Muscle layer of duodenum (tissue), 2 donors: ENCODE measurements around the gene DDRGK1.

Source experiments
- H3K27ac ChIP-seq: one replicate; pipeline ENCODE4 v1.7.0; 2013; ENCODE audit warnings: mild to moderate bottlenecking, low read length
- H3K27me3 ChIP-seq: one replicate; pipeline ENCODE4 v1.7.0; 2013; ENCODE audit warnings: low read depth, mild to moderate bottlenecking, control low read depth, low read length
- H3K36me3 ChIP-seq, 2 donors: one replicate each; pipeline ENCODE4 v1.7.0; 2013; ENCODE audit warnings: low read length in 2 of 2, control low read depth in 1 of 2, mild to moderate bottlenecking in 1 of 2; ENCODE audit not compliant: insufficient read depth in 2 of 2, control insufficient read depth in 1 of 2
- H3K4me1 ChIP-seq, 2 donors: one replicate each; pipeline ENCODE4 v1.7.0; 2013; ENCODE audit warnings: low read length in 2 of 2, mild to moderate bottlenecking in 2 of 2, control low read depth in 1 of 2, moderate library complexity in 1 of 2; ENCODE audit not compliant: insufficient read depth in 2 of 2, control insufficient read depth in 1 of 2
- H3K4me3 ChIP-seq, 2 donors: one replicate each; pipeline ENCODE4 v1.7.0; 2013; ENCODE audit warnings: low read length in 2 of 2, low read depth in 1 of 2, mild to moderate bottlenecking in 1 of 2
- H3K9me3 ChIP-seq, 2 donors: one replicate each; pipeline ENCODE4 v1.7.0; 2013; ENCODE audit warnings: low read length in 2 of 2, control low read depth in 1 of 2, mild to moderate bottlenecking in 1 of 2; ENCODE audit not compliant: control insufficient read depth in 1 of 2
- donor health status: healthy.

DDRGK1 gene

DNA sequence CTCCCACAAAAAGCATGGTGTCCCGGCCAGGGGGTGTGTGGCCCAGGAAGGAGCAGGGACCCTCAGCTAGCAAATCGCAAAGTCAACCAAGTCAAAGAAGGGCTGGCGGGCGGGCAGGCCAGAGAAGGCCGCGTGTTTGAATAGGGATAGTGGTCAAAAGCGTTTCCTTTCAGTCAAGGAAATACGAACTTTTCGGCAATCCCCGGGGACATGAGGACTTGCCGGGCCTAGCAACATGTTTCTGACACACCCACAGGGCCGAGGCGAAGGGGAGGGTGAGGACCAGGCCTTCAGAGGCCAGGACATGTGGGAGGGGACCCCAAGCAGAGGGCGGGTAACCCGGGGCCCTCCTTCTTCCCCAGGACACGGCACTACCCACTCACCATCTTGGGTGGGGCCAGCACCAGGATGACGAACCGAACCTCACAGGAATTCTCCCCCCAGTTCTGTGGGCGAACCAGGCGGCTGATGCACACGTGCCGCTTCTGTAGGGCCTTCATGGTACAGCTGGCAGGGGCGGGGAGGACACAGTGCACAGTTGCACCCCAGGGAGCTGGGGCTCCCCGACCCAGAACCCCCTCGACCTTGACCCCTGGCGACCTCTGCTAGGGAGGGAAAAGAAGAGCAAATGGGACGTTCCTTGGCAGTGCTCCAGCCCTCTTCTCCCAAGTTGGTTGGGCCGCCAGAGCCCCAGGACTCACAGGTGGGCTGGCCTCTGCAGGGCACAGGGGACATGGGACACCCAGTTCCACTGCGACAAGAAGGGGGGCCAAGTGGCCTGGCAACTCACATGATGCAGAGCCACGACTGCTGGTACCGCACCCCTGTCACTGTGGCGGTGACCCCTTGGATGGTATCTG lies 28.9 kb upstream of the DDRGK1 start:
- H3K9me3 ChIP-seq: no peaks in the 10 kb centered on the region
- H3K4me1 ChIP-seq: peaks cover 0 to 8% of the 10 kb centered on the region in 2 donors
- no peak overlapping the region for H3K4me3 ChIP-seq
- H3K36me3 ChIP-seq: no peaks in the 10 kb centered on the region
- no peak overlapping the region for H3K27ac ChIP-seq
- peaks cover 24% of the 10 kb centered on the region for H3K27me3 ChIP-seq

DNA sequence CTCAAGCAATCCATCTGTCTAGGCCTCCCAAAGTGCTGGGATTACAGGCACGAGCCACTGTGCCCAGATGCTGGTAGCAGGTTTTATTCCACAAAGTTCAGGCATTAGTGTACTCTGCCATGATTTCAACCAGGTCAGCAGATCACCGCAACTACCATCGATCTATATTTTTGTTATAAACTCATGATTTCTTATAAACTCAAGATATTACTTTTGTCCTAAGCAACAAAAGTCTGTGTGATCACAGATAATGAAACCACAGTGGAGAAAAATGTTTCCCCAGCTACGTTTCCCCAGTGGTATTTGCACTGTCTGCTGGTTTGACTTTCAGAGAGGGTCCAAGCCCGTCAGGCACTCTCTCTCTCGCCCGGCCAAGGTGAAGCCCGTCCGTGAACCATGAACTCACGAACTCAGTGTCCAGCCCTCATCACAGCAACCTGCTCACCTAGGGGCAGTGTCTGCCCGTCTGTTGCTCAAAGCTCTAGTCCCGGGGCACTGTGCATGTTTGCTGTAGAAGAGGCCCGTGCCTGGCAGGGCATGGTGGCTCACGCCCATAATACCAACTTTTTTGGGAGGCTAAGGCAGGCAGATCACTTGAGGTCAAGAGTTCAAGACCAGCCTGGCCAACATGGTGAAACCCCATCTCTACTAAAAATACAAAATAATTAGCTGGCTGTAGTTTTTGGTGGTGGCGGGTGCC lies 27.6 kb upstream of the DDRGK1 start:
- Histone ChIP-seq H3K27ac (no peak overlapping the region), H3K36me3 (no peaks in the 10 kb centered on the region), H3K4me1 (no peaks in the 10 kb centered on the region), H3K4me3 (no peak overlapping the region), H3K9me3 (no peaks in the 10 kb centered on the region), H3K27me3 (peaks cover 11% of the 10 kb centered on the region)

DNA sequence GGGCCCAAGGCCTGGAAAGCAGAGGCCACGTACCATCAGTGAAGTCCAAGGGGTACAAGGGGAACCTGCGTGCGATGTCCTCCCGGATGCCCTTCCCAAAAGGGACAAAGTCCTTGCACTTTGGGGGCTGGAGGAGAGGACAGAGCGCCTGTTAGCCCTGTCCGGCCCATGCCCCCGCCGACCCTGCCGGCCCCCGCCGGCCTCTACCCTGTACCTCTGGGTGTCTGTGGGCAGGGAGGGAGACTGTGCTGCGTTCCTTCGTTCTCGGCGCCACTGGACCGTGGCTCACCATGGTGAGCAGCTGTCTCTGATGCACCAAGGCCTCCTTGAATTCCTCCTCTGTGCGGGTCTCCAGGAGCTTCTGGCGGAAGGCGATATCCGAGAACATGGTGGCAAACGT lies 26.6 kb upstream of the DDRGK1 start:
- no peaks in the 10 kb centered on the region for H3K9me3 ChIP-seq
- H3K4me3 ChIP-seq: no peak overlapping the region
- no peak overlapping the region for H3K27ac ChIP-seq
- peaks cover 6% of the 10 kb centered on the region for H3K27me3 ChIP-seq
- H3K4me1 ChIP-seq: no peaks in the 10 kb centered on the region
- no peaks in the 10 kb centered on the region for H3K36me3 ChIP-seq

DNA sequence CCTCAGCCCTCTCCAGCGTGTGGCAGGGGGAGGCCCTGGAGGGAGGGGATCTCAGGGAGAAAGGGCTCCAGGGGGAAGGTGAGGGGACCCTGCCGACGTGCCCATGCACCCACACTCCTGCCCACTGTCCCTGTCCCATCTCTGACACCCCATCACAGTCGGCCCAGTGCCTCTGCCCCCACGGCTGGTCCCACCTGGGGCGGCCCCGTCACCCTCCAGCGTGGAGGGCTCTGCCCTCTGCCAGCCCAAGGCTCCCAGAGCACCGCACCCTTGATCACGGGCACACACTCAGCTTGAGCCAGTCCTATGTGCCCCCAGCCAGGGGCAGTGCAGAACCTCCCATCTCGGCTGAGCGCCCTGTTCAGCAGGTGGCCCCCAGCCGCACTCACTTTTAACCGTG lies 25.3 kb upstream of the DDRGK1 start:
- Histone ChIP-seq H3K4me3 (no peak overlapping the region), H3K27ac (no peak overlapping the region), H3K4me1 (no peaks in the 10 kb centered on the region), H3K27me3 (no peaks in the 10 kb centered on the region), H3K9me3 (no peaks in the 10 kb centered on the region), H3K36me3 (no peaks in the 10 kb centered on the region)

DNA sequence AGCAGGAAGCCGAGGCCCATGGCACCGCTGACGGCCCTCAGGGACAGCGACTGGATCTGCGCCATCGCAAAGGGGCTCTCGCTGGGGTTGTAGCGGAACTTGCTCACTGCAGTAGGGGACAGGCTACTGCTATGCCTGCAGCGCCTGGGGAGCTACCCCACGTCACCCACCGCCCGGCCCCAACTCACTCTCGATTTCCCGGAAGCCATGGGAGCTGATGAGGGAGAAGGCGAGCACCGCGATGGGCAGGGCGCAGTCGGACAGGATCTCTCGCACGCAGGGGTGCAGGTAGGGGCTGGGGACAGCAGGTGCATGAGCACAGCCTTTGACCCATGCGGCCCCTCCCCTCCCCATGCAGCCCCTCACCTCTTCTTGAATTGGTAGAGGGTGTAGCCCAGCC lies 24.7 kb upstream of the DDRGK1 start:
- no peaks in the 10 kb centered on the region for H3K4me1 ChIP-seq
- H3K27ac ChIP-seq: no peak overlapping the region
- H3K27me3 ChIP-seq: no peaks in the 10 kb centered on the region
- no peak overlapping the region for H3K4me3 ChIP-seq
- peaks cover 0 to 2% of the 10 kb centered on the region in 2 donors for H3K36me3 ChIP-seq
- H3K9me3 ChIP-seq: no peaks in the 10 kb centered on the region

DNA sequence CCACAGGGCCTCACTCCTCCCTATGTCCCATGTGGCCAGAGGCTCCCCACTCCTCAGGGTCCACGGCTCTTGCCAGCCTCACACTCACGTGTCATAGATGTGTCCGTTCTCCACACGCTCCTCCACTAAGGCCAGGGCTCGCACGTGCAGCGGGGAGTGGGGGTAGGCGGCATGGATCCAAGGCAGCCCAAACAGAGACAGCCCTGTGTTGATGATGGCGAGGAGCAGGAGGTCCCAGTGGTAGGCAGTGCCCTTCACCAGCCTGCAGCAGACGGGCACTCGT lies 24.2 kb upstream of the DDRGK1 start:
- Histone ChIP-seq H3K27me3 (no peaks in the 10 kb centered on the region), H3K9me3 (no peaks in the 10 kb centered on the region), H3K4me1 (no peaks in the 10 kb centered on the region), H3K36me3 (peaks cover 0 to 6% of the 10 kb centered on the region in 2 donors), H3K4me3 (no peak overlapping the region), H3K27ac (no peak overlapping the region)

DNA sequence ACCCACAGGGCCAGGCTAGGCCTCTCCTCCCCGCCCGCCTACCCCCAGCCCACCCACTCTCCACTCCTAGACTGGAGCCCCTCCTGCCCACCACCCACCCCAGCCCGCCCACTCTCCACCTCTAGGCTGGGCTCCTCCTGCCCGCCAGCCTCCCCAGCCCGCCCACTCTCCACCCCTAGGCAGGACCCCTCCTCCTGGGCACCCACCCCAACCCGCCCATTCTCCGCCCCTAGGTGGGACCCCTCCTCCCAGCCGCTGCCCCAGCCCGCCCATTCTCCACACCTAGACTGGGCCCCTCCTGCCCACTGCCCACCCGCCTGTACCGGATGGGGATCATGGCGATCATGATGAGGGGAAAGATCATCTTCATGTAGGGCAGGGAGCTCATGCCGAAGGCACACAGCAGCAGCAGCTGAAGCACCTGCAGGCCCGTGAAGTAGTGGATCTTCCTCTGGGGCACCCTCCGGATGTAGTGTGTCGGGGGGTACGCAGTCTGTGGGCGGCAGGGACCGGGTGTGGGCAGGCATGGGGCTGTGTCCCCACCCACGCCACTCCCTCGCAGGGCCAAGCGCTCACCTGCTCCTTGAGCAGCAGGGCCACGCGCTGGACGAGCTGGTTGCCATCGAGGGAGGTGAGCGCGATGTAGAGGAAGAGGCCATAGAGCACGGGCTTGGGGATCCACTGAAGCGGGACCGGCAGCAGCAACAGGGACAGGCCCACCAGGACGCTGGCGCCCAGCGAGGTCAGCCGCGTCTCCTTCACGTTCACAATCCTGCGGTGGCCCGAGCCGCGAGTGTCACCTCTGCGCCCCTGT lies 23.7 kb upstream of the DDRGK1 start:
- Histone ChIP-seq H3K27me3 (no peaks in the 10 kb centered on the region), H3K4me1 (no peaks in the 10 kb centered on the region), H3K4me3 (no peak overlapping the region), H3K27ac (no peak overlapping the region), H3K9me3 (no peaks in the 10 kb centered on the region), H3K36me3 (peaks cover 0 to 11% of the 10 kb centered on the region in 2 donors)

DNA sequence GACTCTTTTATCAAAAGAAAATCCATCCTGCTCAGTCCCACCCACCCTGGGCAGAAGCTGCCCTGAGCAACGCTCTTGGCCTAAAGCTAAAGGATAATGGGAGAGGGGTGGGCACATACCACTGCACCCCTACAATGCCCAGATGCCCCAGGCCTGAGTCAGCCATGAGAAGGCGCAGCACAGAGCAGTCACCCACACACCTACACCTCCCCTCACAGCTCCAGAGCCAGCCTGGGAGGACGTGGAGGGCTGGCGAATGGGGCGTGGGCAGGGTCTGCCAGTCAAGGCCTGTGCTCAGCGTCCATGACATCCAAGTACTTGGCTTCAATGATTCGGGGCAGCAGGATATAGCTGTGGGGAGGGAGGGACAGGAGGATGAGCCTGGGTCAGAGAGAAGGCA lies 23.0 kb upstream of the DDRGK1 start:
- Histone ChIP-seq H3K9me3 (no peaks in the 10 kb centered on the region), H3K4me1 (no peaks in the 10 kb centered on the region), H3K36me3 (peaks cover 0 to 17% of the 10 kb centered on the region in 2 donors), H3K4me3 (no peak overlapping the region), H3K27ac (no peak overlapping the region), H3K27me3 (no peaks in the 10 kb centered on the region)

DNA sequence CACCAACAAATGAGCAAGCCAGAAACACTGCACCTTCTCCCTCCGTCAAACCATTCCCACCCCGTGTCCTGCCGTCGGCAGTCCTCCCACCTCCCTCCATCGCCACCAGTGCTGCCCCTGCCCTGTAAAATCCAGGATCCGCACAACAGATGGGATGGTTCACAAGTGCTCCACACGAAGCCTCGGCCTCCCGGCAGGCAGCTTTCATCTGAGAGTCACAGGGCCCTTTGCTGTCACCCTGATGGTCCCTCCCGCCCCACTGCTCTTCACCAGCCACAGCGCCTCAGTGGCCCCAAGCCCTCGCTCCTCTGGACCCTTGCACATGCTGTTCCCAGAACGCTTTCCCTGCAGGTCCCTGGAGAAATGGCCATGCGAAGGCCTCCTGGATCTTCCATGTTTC lies 22.4 kb upstream of the DDRGK1 start:
- H3K4me3 ChIP-seq: no peak overlapping the region
- H3K27me3 ChIP-seq: no peaks in the 10 kb centered on the region
- H3K36me3 ChIP-seq: peaks cover 0 to 23% of the 10 kb centered on the region in 2 donors
- no peaks in the 10 kb centered on the region for H3K4me1 ChIP-seq
- no peak overlapping the region for H3K27ac ChIP-seq
- H3K9me3 ChIP-seq: no peaks in the 10 kb centered on the region

DNA sequence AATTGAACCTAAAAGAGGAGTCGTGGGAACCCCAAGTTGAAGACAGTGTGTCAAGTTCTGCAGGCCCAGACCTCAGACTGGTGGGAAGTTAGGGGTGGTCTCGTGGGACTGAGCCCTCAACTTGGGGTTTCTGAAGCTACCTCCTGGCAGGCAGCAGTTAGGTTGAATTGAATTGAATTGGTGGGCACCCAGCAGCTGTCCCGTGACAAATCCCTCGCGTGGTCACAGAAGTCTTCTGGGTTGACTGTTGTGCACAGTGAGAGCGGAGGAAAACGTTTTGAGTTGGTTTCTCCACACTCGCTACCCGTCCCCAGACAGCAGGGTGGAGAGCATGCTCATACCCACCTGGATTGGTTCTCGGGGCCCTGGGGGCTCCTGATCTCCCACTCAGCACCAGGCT lies 21.6 kb upstream of the DDRGK1 start:
- no peaks in the 10 kb centered on the region for H3K4me1 ChIP-seq
- no peaks in the 10 kb centered on the region for H3K9me3 ChIP-seq
- H3K27me3 ChIP-seq: no peaks in the 10 kb centered on the region
- H3K36me3 ChIP-seq: peaks cover 0 to 30% of the 10 kb centered on the region in 2 donors
- no peak overlapping the region for H3K27ac ChIP-seq
- no peak overlapping the region for H3K4me3 ChIP-seq

DNA sequence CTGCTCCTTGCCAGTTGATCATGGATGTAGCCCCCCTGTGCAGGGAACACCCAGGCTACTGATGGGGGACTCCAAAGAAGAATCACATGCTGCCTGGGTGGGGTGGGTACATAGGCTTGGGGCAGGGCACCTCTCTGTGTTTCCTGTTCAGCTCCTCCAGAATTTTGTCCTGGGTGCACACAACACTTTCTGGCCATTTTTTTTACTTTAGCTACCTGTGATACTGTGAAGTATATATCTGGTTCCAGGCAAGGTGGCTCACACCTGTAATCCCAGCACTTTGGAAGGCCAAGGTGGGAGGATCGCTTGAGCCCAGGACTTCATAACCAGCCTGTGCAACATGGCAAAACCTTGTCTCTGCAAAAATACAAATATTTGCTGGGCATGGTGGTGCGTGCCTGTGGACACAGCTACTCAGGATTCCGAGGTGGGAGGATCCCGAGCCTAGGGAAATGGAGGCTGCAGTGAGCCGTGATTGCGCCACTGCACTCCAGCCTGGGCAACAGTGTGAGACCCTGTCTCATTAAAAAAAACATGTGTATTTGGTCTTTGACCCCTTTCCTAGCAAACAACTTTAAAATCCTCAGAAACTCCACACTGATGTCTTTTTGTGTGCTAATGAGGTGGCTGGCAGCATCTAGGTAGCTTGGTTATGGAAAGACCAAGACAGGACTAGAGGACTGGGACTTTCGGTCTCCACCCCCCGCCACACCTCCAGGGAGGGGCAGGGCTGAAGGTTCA lies 20.4 kb upstream of the DDRGK1 start:
- no peaks in the 10 kb centered on the region for H3K4me1 ChIP-seq
- H3K4me3 ChIP-seq: no peak overlapping the region
- peaks cover 0 to 37% of the 10 kb centered on the region in 2 donors for H3K36me3 ChIP-seq
- no peaks in the 10 kb centered on the region for H3K9me3 ChIP-seq
- no peaks in the 10 kb centered on the region for H3K27me3 ChIP-seq
- H3K27ac ChIP-seq: no peak overlapping the region
